ENCODE data around the gene SDF4. TPM values are rescaled to one million over a fixed set of nuclear protein-coding genes. Genes with fewer than 3 reads are reported as not detected.

Gene SDF4
- total RNA-seq, 4 donors from 2014 or later, result 57.5 to 87.6 (median 73.1) TPM

- Histone ChIP-seq H3K27me3 (peaks cover 19% of the 10 kb centered on the region), H3K4me3 (peak overlapping the region; percentile 32), H3K27ac (no peak overlapping the region), H3K9me3 (no peaks in the 10 kb centered on the region), H3K36me3 (no peaks in the 10 kb centered on the region), H3K4me1 (peaks cover 56% of the 10 kb centered on the region)
- peak in 1 of 2 donors; percentile 64 for DNase-seq (ENCODE audit: low spot score in 2 of 2)
- no peak for TF ChIP-seq EP300 (IDR thresholded peaks at IDR 0.05)
- no peak for TF ChIP-seq POLR2AphosphoS5 (IDR thresholded peaks at IDR 0.05)
- no peak for TF ChIP-seq POLR2A (IDR thresholded peaks at IDR 0.05)
- TF ChIP-seq CTCF (IDR thresholded peaks at IDR 0.05), result no peak
- WGBS, result 43% methylated on average over 27 of the region's 38 CpGs
These were observed 22.9 kb downstream of the SDF4 start for GRCh38 chr1:1208713-1209433.

GRCh38 chr1:1207571-1207892 lies 24.3 kb downstream of the SDF4 start:
- Histone ChIP-seq H3K27me3 (peaks cover 31% of the 10 kb centered on the region), H3K4me3 (no peak overlapping the region), H3K9me3 (no peaks in the 10 kb centered on the region), H3K27ac (no peak overlapping the region), H3K4me1 (peaks cover 54% of the 10 kb centered on the region), H3K36me3 (no peaks in the 10 kb centered on the region)
- no peak for TF ChIP-seq EP300 (IDR thresholded peaks at IDR 0.05)
- no peak for TF ChIP-seq CTCF (IDR thresholded peaks at IDR 0.05)
- TF ChIP-seq POLR2AphosphoS5 (IDR thresholded peaks at IDR 0.05), result no peak
- no peak for TF ChIP-seq POLR2A (IDR thresholded peaks at IDR 0.05)
- peak in 1 of 2 donors; percentile 53 for DNase-seq (ENCODE audit: low spot score in 2 of 2)
- 59% methylated on average over 6 of the region's 11 CpGs for WGBS

GRCh38 chr1:1206966-1207531 lies 24.8 kb downstream of the SDF4 start:
- H3K4me3 ChIP-seq, result peak overlapping the region; percentile 44
- H3K27ac ChIP-seq, result no peak overlapping the region
- H3K36me3 ChIP-seq, result no peaks in the 10 kb centered on the region
- peaks cover 31% of the 10 kb centered on the region for H3K27me3 ChIP-seq
- TF ChIP-seq POLR2AphosphoS5 (IDR thresholded peaks at IDR 0.05) (no peak), EP300 (IDR thresholded peaks at IDR 0.05) (no peak), POLR2A (IDR thresholded peaks at IDR 0.05) (no peak), CTCF (IDR thresholded peaks at IDR 0.05) (no peak)
- no peaks in the 10 kb centered on the region for H3K9me3 ChIP-seq
- WGBS, result 60% methylated on average over 1 of the region's 19 CpGs
- peaks cover 49% of the 10 kb centered on the region for H3K4me1 ChIP-seq
- peak in 1 of 2 donors; percentile 59 for DNase-seq (ENCODE audit: low spot score in 2 of 2)

GRCh38 chr1:1206376-1206965 lies 25.3 kb downstream of the SDF4 start, which contains the start of gene TNFRSF18:
Gene TNFRSF18, minus strand, starts transcription at chr1:1206592. Its CDS starts 21 bp downstream, at chr1:1206571.
- Histone ChIP-seq H3K36me3 (no peaks in the 10 kb centered on the region), H3K9me3 (no peaks in the 10 kb centered on the region), H3K27me3 (peaks cover 31% of the 10 kb centered on the region), H3K27ac (no peak within 1 kb of the TSS), H3K4me1 (peaks cover 51% of the 10 kb centered on the region), H3K4me3 (peak within 1 kb of the TSS; percentile 44)
- no CpG with 5 or more reads among the region's 49 CpGs for WGBS
- peak in 1 of 2 donors; percentile 73 for DNase-seq (ENCODE audit: low spot score in 2 of 2)
- TF ChIP-seq EP300 (IDR thresholded peaks at IDR 0.05), result no peak
- no peak for TF ChIP-seq POLR2AphosphoS5 (IDR thresholded peaks at IDR 0.05)
- TF ChIP-seq POLR2A (IDR thresholded peaks at IDR 0.05), result no peak
- TF ChIP-seq CTCF (IDR thresholded peaks at IDR 0.05), result no peak

- Histone ChIP-seq H3K36me3 (no peaks in the 10 kb centered on the region), H3K27ac (no peak overlapping the region), H3K4me1 (peaks cover 57% of the 10 kb centered on the region), H3K27me3 (peaks cover 31% of the 10 kb centered on the region), H3K4me3 (peak overlapping the region; percentile 44), H3K9me3 (no peaks in the 10 kb centered on the region)
- 20% methylated on average over 4 of the region's 31 CpGs for WGBS
- DNase-seq (ENCODE audit: low spot score in 2 of 2), result peak in 1 of 2 donors; percentile 61
- TF ChIP-seq CTCF (IDR thresholded peaks at IDR 0.05), result no peak
- TF ChIP-seq POLR2AphosphoS5 (IDR thresholded peaks at IDR 0.05), result no peak
- TF ChIP-seq EP300 (IDR thresholded peaks at IDR 0.05), result no peak
- no peak for TF ChIP-seq POLR2A (IDR thresholded peaks at IDR 0.05)
These were observed 25.9 kb downstream of the SDF4 start for GRCh38 chr1:1205769-1206375.

Data from suprapubic skin (tissue), 4 donors.